CD14-positive monocyte (primary cell): ENCODE data around the gene C1QTNF5. TPM values are rescaled to one million over a fixed set of nuclear protein-coding genes. Genes with fewer than 3 reads are reported as not detected.
"Not testable (repeated sequence)": the region's sequence is repeated elsewhere in the genome, so short reads cannot be mapped to it uniquely, and the experiment has no call there.

Experiments used
- DNase-seq, 3 donors: peaks; one replicate each; pipeline ENCODE4 v3.0.0-alpha.2; 2011 to 2022
- H2AFZ ChIP-seq: 2 replicates; pipeline ENCODE4 v1.6.0; 2012; ENCODE audit warnings: mild to moderate bottlenecking, low read depth, low read length, inconsistent platforms; ENCODE audit not compliant: insufficient read depth, poor library complexity, severe bottlenecking
- H3K27ac ChIP-seq, 2 donors: 1 replicate in 1 of 2; 2 replicates in 1 of 2; pipeline ENCODE4 v1.5.1; 2012 to 2013; ENCODE audit warnings: low read length in 2 of 2, control low read depth in 1 of 2, inconsistent platforms in 1 of 2, low read depth in 1 of 2, mild to moderate bottlenecking in 1 of 2
- H3K27me3 ChIP-seq, 2 donors: one replicate each; pipeline versions ENCODE4 v1.6.0 to v1.6.1; 2011 to 2013; ENCODE audit warnings: low read length in 2 of 2; ENCODE audit not compliant: control insufficient read depth in 2 of 2, insufficient read depth in 2 of 2
- H3K36me3 ChIP-seq, 2 donors: replicated peaks in 1 of 2; 1 replicate in 1 of 2; 2 replicates in 1 of 2; pipeline versions ENCODE4 v1.5.1 to v1.6.1; 2012 to 2013; ENCODE audit warnings: low read length in 2 of 2, control low read depth in 1 of 2, inconsistent platforms in 1 of 2, mild to moderate bottlenecking in 1 of 2; ENCODE audit not compliant: insufficient read depth in 2 of 2, control insufficient read depth in 1 of 2
- H3K4me1 ChIP-seq, 2 donors: 1 replicate in 1 of 2; 2 replicates in 1 of 2; pipeline versions ENCODE4 v1.5.1 to v1.6.1; 2012 to 2013; ENCODE audit warnings: low read length in 2 of 2, control low read depth in 1 of 2, inconsistent platforms in 1 of 2, mild to moderate bottlenecking in 1 of 2, moderate library complexity in 1 of 2; ENCODE audit not compliant: insufficient read depth in 2 of 2, control insufficient read depth in 1 of 2
- H3K4me2 ChIP-seq: replicated peaks from 2 replicates; pipeline ENCODE3; 2012; ENCODE audit warnings: low read length, moderate library complexity, mild to moderate bottlenecking; ENCODE audit not compliant: poor library complexity, severe bottlenecking; ENCODE audit errors: extremely low read depth
- H3K4me3 ChIP-seq, 3 experiments: fragments of 200-600 bp in 1 of 3; sonication (generic) in 1 of 3; replicated peaks in 1 of 3; 1 replicate in 2 of 3; 2 replicates in 1 of 3; pipeline ENCODE4 v1.5.1; 2011 to 2013; ENCODE audit warnings: low read length in 3 of 3, mild to moderate bottlenecking in 3 of 3, control low read depth in 2 of 3, low read depth in 2 of 3, inconsistent platforms in 1 of 3, moderate library complexity in 1 of 3
- H3K79me2 ChIP-seq: 2 replicates; pipeline ENCODE4 v1.6.0; 2012; ENCODE audit warnings: mild to moderate bottlenecking, control low read depth, inconsistent platforms, low read length, moderate library complexity; ENCODE audit not compliant: insufficient read depth
- H3K9ac ChIP-seq: 2 replicates; pipeline ENCODE4 v1.6.0; 2017; ENCODE audit warnings: low read length, mild to moderate bottlenecking; ENCODE audit not compliant: insufficient read depth, poor library complexity, severe bottlenecking
- H3K9me3 ChIP-seq, 2 donors: replicated peaks in 1 of 2; 1 replicate in 1 of 2; 2 replicates in 1 of 2; pipeline versions ENCODE4 v1.5.1 to v1.6.1; 2012 to 2013; ENCODE audit warnings: low read length in 2 of 2, control low read depth in 1 of 2; ENCODE audit not compliant: control insufficient read depth in 1 of 2, insufficient read depth in 1 of 2
- H4K20me1 ChIP-seq: 2 replicates; pipeline ENCODE4 v1.6.0; 2012; ENCODE audit warnings: mild to moderate bottlenecking, low read length, control low read depth, moderate library complexity; ENCODE audit not compliant: insufficient read depth
- H3K27ac Mint-ChIP-seq, 7 donors: one replicate each; pipeline ENCODE4 v1.8.0; 2020; ENCODE audit warnings: mild to moderate bottlenecking in 7 of 7, mixed read lengths in 7 of 7, moderate library complexity in 6 of 7, inconsistent platforms in 2 of 7
- H3K27me3 Mint-ChIP-seq, 3 donors: one replicate each; pipeline ENCODE4 v1.8.0; 2021 to 2022; ENCODE audit warnings: low read depth in 3 of 3, mild to moderate bottlenecking in 3 of 3, mixed read lengths in 3 of 3, moderate library complexity in 3 of 3, inconsistent platforms in 1 of 3
- H3K36me3 Mint-ChIP-seq, 2 donors: one replicate each; pipeline ENCODE4 v1.8.0; 2020; ENCODE audit warnings: mixed read lengths in 2 of 2, inconsistent platforms in 1 of 2, mild to moderate bottlenecking in 1 of 2
- H3K4me1 Mint-ChIP-seq: one replicate; pipeline ENCODE4 v1.8.0; 2020; ENCODE audit warnings: mild to moderate bottlenecking, mixed read lengths
- H3K4me3 Mint-ChIP-seq, 2 donors: one replicate each; pipeline ENCODE4 v1.8.0; 2020; ENCODE audit warnings: mild to moderate bottlenecking in 2 of 2, mixed read lengths in 2 of 2, moderate library complexity in 1 of 2
- H3K9me3 Mint-ChIP-seq, 7 donors: one replicate each; pipeline ENCODE4 v1.8.0; 2020 to 2022; ENCODE audit warnings: mixed read lengths in 7 of 7, mild to moderate bottlenecking in 6 of 7, moderate library complexity in 6 of 7, inconsistent platforms in 2 of 7
- CTCF ChIP-seq: fragments of 200-600 bp; IDR thresholded peaks from one replicate; pipeline ENCODE4 v1.8.0; 2022; ENCODE audit warnings: antibody characterized with exemption, mild to moderate bottlenecking
- WGBS: methylation state at CpG from one replicate; pipeline ENCODE4 v1.1.5; 2013; ENCODE audit warnings: missing lambda C conversion rate; ENCODE audit not compliant: insufficient coverage; 5-methylcytosine and 5-hydroxymethylcytosine counted together
- intact Hi-C, 2 donors: fragments of 100-400 bp; cut with micrococcal nuclease; formaldehyde crosslinking; loops; one replicate each; pipeline versions ENCODE4 v1.15.0 to v1.15.1; 2023
- polyA plus RNA-seq, 3 donors: library from polyadenylated mRNA; depleted of rRNA in 1 of 3; unstranded in 2 of 3; stranded (reverse) in 1 of 3; fragments of 300-500 nt in 2 of 3; fragments of >200 nt in 1 of 3; fragmentation: Illumina TruSeq in 2 of 3; gene quantifications; 1 replicate in 2 of 3; 2 replicates in 1 of 3; pipeline ENCODE4 v1.2.3, GENCODE V29; 2012 to 2021

Gene C1QTNF5
- polyA plus RNA-seq, 3 donors: not detected

DNA sequence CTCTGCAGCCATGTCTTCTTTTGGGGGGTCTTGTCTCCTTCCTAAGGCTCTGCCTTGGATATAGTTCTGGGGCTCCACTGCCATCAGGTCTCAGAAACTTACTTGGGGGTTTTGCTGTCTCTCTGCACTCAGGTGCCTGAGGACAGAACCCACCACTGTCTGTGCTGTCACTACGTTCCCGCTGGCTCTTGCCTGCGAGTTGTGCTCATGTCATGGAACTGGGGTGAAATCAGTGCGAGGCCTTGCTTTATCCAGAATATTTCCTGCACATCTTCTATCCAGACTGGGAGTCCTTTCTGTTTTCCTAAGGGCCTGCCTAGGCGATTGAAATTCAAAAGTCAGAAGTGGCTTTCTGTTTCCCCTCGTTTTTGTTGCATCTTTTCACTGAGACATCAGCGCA is 47.4 kb upstream of the C1QTNF5 start:
- Histone ChIP-seq H4K20me1 (no peaks in the 10 kb centered on the region), H3K27me3 (peaks cover 0 to 10% of the 10 kb centered on the region in 2 donors), H3K4me2 (no peak overlapping the region), H3K4me3 (no peak overlapping the region), H2AFZ (no peak overlapping the region), H3K36me3 (no peaks in the 10 kb centered on the region), H3K4me1 (no peaks in the 10 kb centered on the region), H3K9ac (no peak overlapping the region), H3K9me3 (no peaks in the 10 kb centered on the region), H3K27ac (no peak overlapping the region), H3K79me2 (no peaks in the 10 kb centered on the region)
- no peaks in the 10 kb centered on the region for H3K9me3 Mint-ChIP-seq
- H3K4me1 Mint-ChIP-seq: no peaks in the 10 kb centered on the region
- DNase-seq: no peak
- TF ChIP-seq CTCF: no peak
- no peak overlapping the region for H3K4me3 Mint-ChIP-seq
- no peaks in the 10 kb centered on the region for H3K36me3 Mint-ChIP-seq
- peaks cover 5 to 9% (median 8%) of the 10 kb centered on the region in 3 donors for H3K27me3 Mint-ChIP-seq
- no peak overlapping the region for H3K27ac Mint-ChIP-seq
- intact Hi-C loops: no loop called here
- 80% methylated on average over 1 of the region's 7 CpGs for WGBS

DNA sequence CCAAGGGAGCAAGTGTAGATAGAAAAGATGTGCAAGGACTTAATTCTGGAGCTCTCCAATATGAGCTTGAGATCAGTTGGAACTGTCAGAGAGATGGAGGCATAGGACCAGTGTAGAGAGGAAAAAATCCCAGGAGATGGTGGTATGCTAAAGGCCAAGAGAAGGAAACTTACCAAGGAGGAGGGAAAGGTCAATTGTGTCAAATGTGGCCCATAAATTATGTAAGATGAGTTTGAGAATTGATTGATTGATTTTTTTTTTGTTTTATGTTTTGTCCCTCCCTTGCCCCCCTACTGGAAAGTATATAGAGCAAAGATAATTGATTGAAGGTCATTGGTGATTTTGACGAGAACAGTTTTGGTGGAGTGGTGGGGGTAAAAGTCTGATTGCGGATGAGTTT is 43.6 kb upstream of the C1QTNF5 start:
- intact Hi-C loops: no loop called here
- Histone ChIP-seq H3K79me2 (no peaks in the 10 kb centered on the region), H3K4me3 (no peak overlapping the region), H3K4me2 (no peak overlapping the region), H4K20me1 (no peaks in the 10 kb centered on the region), H3K9ac (no peak overlapping the region), H3K9me3 (no peaks in the 10 kb centered on the region), H3K36me3 (no peaks in the 10 kb centered on the region), H2AFZ (no peak overlapping the region), H3K27me3 (peaks cover 0 to 27% of the 10 kb centered on the region in 2 donors), H3K4me1 (peaks cover 16 to 17% of the 10 kb centered on the region in 2 donors), H3K27ac (no peak overlapping the region)
- Mint-ChIP-seq H3K9me3 (peaks cover 0 to 3% (median 0%) of the 10 kb centered on the region in 7 donors), H3K27me3 (peaks cover 13 to 23% (median 20%) of the 10 kb centered on the region in 3 donors), H3K36me3 (no peaks in the 10 kb centered on the region), H3K4me3 (no peak overlapping the region), H3K4me1 (no peaks in the 10 kb centered on the region), H3K27ac (no peak overlapping the region)
- no peak for TF ChIP-seq CTCF
- DNase-seq: no peak
- WGBS: 85% methylated on average over 2 of the region's 2 CpGs

DNA sequence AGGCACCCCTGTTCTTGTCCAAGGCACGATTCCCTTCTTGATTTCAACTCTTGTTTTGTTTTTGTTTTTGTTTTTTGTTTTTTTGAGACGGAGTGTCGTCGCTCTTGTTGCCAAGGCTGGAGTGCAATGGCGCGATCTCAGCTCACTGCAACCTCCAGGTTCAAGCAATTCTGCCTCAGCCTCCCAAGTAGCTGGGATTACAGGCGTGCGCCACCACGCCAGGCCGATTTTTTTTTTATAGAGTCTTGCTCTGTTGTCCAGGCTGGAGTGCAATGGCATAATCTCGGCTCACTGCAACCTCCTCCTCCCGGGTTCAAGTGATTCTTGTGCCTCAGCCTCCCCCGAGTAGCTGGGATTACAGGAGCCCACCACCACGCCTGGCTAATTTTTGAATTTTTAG is 41.8 kb upstream of the C1QTNF5 start:
- H3K9ac ChIP-seq, DNase-seq, H3K36me3 ChIP-seq, H3K27ac ChIP-seq, H3K4me1 Mint-ChIP-seq, H3K36me3 Mint-ChIP-seq, H2AFZ ChIP-seq, H3K4me2 ChIP-seq, H3K9me3 ChIP-seq, H3K27ac Mint-ChIP-seq, H3K79me2 ChIP-seq, H3K4me3 Mint-ChIP-seq, H4K20me1 ChIP-seq, H3K4me3 ChIP-seq, H3K9me3 Mint-ChIP-seq, intact Hi-C loops: not testable (repeated sequence)
- H3K27me3 ChIP-seq: peaks cover 0 to 27% of the 10 kb centered on the region in 2 donors
- peaks cover 13 to 19% (median 18%) of the 10 kb centered on the region in 3 donors for H3K27me3 Mint-ChIP-seq
- WGBS: 100% methylated on average over 11 of the region's 14 CpGs
- H3K4me1 ChIP-seq: peaks cover 16 to 17% of the 10 kb centered on the region in 2 donors
